Thymus (tissue), 11 donors: ENCODE data around the gene S1PR2. TPM values are rescaled to one million over a fixed set of nuclear protein-coding genes. Genes with fewer than 3 reads are reported as not detected.
"Not testable (repeated sequence)": the region's sequence is repeated elsewhere in the genome, so short reads cannot be mapped to it uniquely, and the experiment has no call there.

Experiments used
- DNase-seq, 9 donors: peaks; one replicate each; pipeline ENCODE4 v3.0.0-alpha.2; 2013; ENCODE audit warnings: low spot score in 9 of 9, low read depth in 6 of 9, missing footprints in 1 of 9
- H3K27ac ChIP-seq, 2 donors: one replicate each; pipeline ENCODE4 v1.5.1; 2013; ENCODE audit warnings: control low read depth in 1 of 2, low read depth in 1 of 2, low read length in 1 of 2, mild to moderate bottlenecking in 1 of 2, moderate library complexity in 1 of 2
- H3K27me3 ChIP-seq, 2 donors: one replicate each; pipeline ENCODE4 v1.5.1; 2013; ENCODE audit warnings: low read length in 1 of 2; ENCODE audit not compliant: control insufficient read depth in 2 of 2, insufficient read depth in 1 of 2
- H3K36me3 ChIP-seq, 2 donors: one replicate each; pipeline ENCODE4 v1.5.1; 2013; ENCODE audit warnings: low read length in 1 of 2, mild to moderate bottlenecking in 1 of 2, moderate library complexity in 1 of 2; ENCODE audit not compliant: control insufficient read depth in 2 of 2, insufficient read depth in 2 of 2
- H3K4me1 ChIP-seq, 2 donors: one replicate each; pipeline ENCODE4 v1.5.1; 2013; ENCODE audit warnings: low read length in 2 of 2; ENCODE audit not compliant: control insufficient read depth in 2 of 2, insufficient read depth in 2 of 2
- H3K4me3 ChIP-seq, 2 donors: one replicate each; pipeline ENCODE4 v1.5.1; 2013; ENCODE audit warnings: low read length in 2 of 2, control low read depth in 1 of 2, mild to moderate bottlenecking in 1 of 2
- H3K9me3 ChIP-seq, 2 donors: one replicate each; pipeline ENCODE4 v1.5.1; 2013; ENCODE audit warnings: low read length in 1 of 2, mild to moderate bottlenecking in 1 of 2; ENCODE audit not compliant: control insufficient read depth in 2 of 2, insufficient read depth in 1 of 2
- WGBS: extraction: QIAGEN DNeasy Blood & Tissue Kit; methylation state at CpG from one replicate; pipeline ENCODE4 v1.1.7; 2013; 5-methylcytosine and 5-hydroxymethylcytosine counted together
- polyA plus RNA-seq: library from polyadenylated mRNA; stranded (reverse); fragments of 200-250 nt; gene quantifications from one replicate; pipeline ENCODE4 v1.2.3, GENCODE V29; 2013
- total RNA-seq: library from RNA; stranded (reverse); fragments of 120-200 nt; gene quantifications from one replicate; pipeline ENCODE4 v1.2.4, GENCODE V29; 2013
- donor health status: healthy.

Gene S1PR2
- total and polyA plus RNA-seq, 2 donors: 2.4 to 2.7 TPM

GRCh38 chr19:10191347-10191746 is 39.8 kb downstream of the S1PR2 start:
- DNase-seq: no peak
- Histone ChIP-seq H3K27me3 (no peaks in the 10 kb centered on the region), H3K4me1 (peaks cover 8 to 21% of the 10 kb centered on the region in 2 donors), H3K27ac (no peak overlapping the region), H3K4me3 (no peak overlapping the region), H3K36me3 (peaks cover 26 to 46% of the 10 kb centered on the region in 2 donors), H3K9me3 (no peaks in the 10 kb centered on the region)
- 96% methylated on average over 2 of the region's 2 CpGs for WGBS

- no peak overlapping the region for H3K4me3 ChIP-seq
- no peak overlapping the region for H3K27ac ChIP-seq
- WGBS: 98% methylated on average over 5 of the region's 5 CpGs
- H3K36me3 ChIP-seq: peaks cover 34 to 54% of the 10 kb centered on the region in 2 donors
- peaks cover 8 to 17% of the 10 kb centered on the region in 2 donors for H3K4me1 ChIP-seq
- H3K9me3 ChIP-seq: no peaks in the 10 kb centered on the region
- DNase-seq: no peak
- H3K27me3 ChIP-seq: no peaks in the 10 kb centered on the region
These were observed 41.1 kb downstream of the S1PR2 start for GRCh38 chr19:10190026-10190425.

- Histone ChIP-seq H3K4me3 (no peak overlapping the region), H3K27ac (no peak overlapping the region), H3K36me3 (peaks cover 38 to 58% of the 10 kb centered on the region in 2 donors), H3K9me3 (no peaks in the 10 kb centered on the region), H3K27me3 (no peaks in the 10 kb centered on the region), H3K4me1 (peaks cover 8 to 16% of the 10 kb centered on the region in 2 donors)
- DNase-seq: no peak
- WGBS: 93% methylated on average over 5 of the region's 5 CpGs
These were observed 41.5 kb downstream of the S1PR2 start for GRCh38 chr19:10189616-10190015.

GRCh38 chr19:10187315-10187714 is 43.8 kb downstream of the S1PR2 start:
- no peak overlapping the region for H3K27ac ChIP-seq
- no peaks in the 10 kb centered on the region for H3K27me3 ChIP-seq
- peaks cover 0 to 2% of the 10 kb centered on the region in 2 donors for H3K4me1 ChIP-seq
- WGBS: 98% methylated on average over 11 of the region's 11 CpGs
- peaks cover 49 to 66% of the 10 kb centered on the region in 2 donors for H3K36me3 ChIP-seq
- DNase-seq: no peak
- no peak overlapping the region for H3K4me3 ChIP-seq
- no peaks in the 10 kb centered on the region for H3K9me3 ChIP-seq

GRCh38 chr19:10184636-10185035 is 46.5 kb downstream of the S1PR2 start:
- no peaks in the 10 kb centered on the region for H3K27me3 ChIP-seq
- H3K27ac ChIP-seq: no peak overlapping the region
- no peaks in the 10 kb centered on the region for H3K9me3 ChIP-seq
- DNase-seq: no peak
- WGBS: 98% methylated on average over 5 of the region's 5 CpGs
- H3K4me1 ChIP-seq: no peaks in the 10 kb centered on the region
- peaks cover 53 to 71% of the 10 kb centered on the region in 2 donors for H3K36me3 ChIP-seq
- H3K4me3 ChIP-seq: no peak overlapping the region

GRCh38 chr19:10183926-10184325 is 47.2 kb downstream of the S1PR2 start:
- 95% methylated on average over 3 of the region's 3 CpGs for WGBS
- Histone ChIP-seq H3K9me3 (no peaks in the 10 kb centered on the region), H3K4me1 (no peaks in the 10 kb centered on the region), H3K4me3 (no peak overlapping the region), H3K27ac (no peak overlapping the region), H3K36me3 (peaks cover 58 to 74% of the 10 kb centered on the region in 2 donors), H3K27me3 (no peaks in the 10 kb centered on the region)
- no peak for DNase-seq

GRCh38 chr19:10182847-10183246 is 48.3 kb downstream of the S1PR2 start:
- H3K9me3 ChIP-seq: no peaks in the 10 kb centered on the region
- peaks cover 59 to 71% of the 10 kb centered on the region in 2 donors for H3K36me3 ChIP-seq
- no peak for DNase-seq
- H3K27ac ChIP-seq: no peak overlapping the region
- no peaks in the 10 kb centered on the region for H3K4me1 ChIP-seq
- H3K27me3 ChIP-seq: no peaks in the 10 kb centered on the region
- no peak overlapping the region for H3K4me3 ChIP-seq
- WGBS: 97% methylated on average over 10 of the region's 10 CpGs

- 97% methylated on average over 1 of the region's 1 CpG for WGBS
- H3K36me3 ChIP-seq: peaks cover 65 to 71% of the 10 kb centered on the region in 2 donors
- no peaks in the 10 kb centered on the region for H3K27me3 ChIP-seq
- H3K9me3 ChIP-seq: no peaks in the 10 kb centered on the region
- no peaks in the 10 kb centered on the region for H3K4me1 ChIP-seq
- no peak overlapping the region for H3K27ac ChIP-seq
- no peak for DNase-seq
- H3K4me3 ChIP-seq: no peak overlapping the region
These were observed 49.1 kb downstream of the S1PR2 start for GRCh38 chr19:10182076-10182475.

- Histone ChIP-seq H3K27ac (no peak overlapping the region), H3K4me3 (no peak overlapping the region), H3K27me3 (no peaks in the 10 kb centered on the region), H3K9me3 (no peaks in the 10 kb centered on the region), H3K4me1 (no peaks in the 10 kb centered on the region), H3K36me3 (peaks cover 60 to 74% of the 10 kb centered on the region in 2 donors)
- 96% methylated on average over 7 of the region's 7 CpGs for WGBS
- DNase-seq: no peak
These were observed 50.7 kb downstream of the S1PR2 start for GRCh38 chr19:10180459-10180858.

GRCh38 chr19:10180024-10180423 is 51.1 kb downstream of the S1PR2 start:
- H3K27ac ChIP-seq, H3K4me1 ChIP-seq, H3K9me3 ChIP-seq, H3K27me3 ChIP-seq, DNase-seq, H3K4me3 ChIP-seq: not testable (repeated sequence)
- H3K36me3 ChIP-seq: peaks cover 62 to 78% of the 10 kb centered on the region in 2 donors
- 97% methylated on average over 6 of the region's 6 CpGs for WGBS
